Body of pancreas (tissue), 4 donors: ENCODE measurements around the gene KLHDC9.

ENCODE experiments used
- POLR2A ChIP-seq, 3 donors: fragments of 450-650 bp; IDR thresholded peaks; one replicate each; pipeline ENCODE4 v1.6.1; 2016; ENCODE audit warnings: antibody characterized with exemption in 3 of 3, mild to moderate bottlenecking in 2 of 3
- TF ChIP-seq, protein P1 (sequence below), 7 experiments: fragments of 450-650 bp in 4 of 7; fragments of 200-600 bp in 3 of 7; sonication (generic) in 3 of 7; IDR thresholded peaks; one replicate each; pipeline ENCODE4 v1.5.1; 2016 to 2019; ENCODE audit warnings: antibody characterized with exemption in 7 of 7

DNA sequence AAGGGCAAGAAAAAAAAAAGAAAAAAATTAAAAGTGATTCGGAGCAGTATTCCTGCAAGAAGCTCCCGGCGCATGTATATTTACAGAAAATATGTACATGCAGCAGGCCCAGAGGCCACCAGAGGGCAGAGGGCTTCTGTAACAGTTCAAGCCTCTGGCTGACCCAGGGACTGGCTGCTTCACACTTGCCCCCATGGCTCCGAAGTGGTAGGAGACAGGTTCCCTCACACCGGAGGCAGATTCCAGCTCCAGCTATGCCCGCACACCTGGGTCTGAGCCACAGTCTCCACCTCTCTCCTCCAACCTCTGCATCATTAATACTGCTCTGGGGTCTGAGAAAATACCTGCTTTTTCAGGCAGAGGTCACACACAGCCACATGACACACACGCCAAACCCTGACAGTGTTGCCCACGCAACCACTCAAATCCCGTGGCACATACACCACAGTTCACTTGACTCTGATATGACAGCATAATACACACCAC is 26.2 kb upstream of the KLHDC9 start:
- TF ChIP-seq, protein P1, sequence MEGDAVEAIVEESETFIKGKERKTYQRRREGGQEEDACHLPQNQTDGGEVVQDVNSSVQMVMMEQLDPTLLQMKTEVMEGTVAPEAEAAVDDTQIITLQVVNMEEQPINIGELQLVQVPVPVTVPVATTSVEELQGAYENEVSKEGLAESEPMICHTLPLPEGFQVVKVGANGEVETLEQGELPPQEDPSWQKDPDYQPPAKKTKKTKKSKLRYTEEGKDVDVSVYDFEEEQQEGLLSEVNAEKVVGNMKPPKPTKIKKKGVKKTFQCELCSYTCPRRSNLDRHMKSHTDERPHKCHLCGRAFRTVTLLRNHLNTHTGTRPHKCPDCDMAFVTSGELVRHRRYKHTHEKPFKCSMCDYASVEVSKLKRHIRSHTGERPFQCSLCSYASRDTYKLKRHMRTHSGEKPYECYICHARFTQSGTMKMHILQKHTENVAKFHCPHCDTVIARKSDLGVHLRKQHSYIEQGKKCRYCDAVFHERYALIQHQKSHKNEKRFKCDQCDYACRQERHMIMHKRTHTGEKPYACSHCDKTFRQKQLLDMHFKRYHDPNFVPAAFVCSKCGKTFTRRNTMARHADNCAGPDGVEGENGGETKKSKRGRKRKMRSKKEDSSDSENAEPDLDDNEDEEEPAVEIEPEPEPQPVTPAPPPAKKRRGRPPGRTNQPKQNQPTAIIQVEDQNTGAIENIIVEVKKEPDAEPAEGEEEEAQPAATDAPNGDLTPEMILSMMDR (IDR thresholded peaks at IDR 0.05): peak; percentile 25 to 94 (median 85)
- TF ChIP-seq POLR2A (IDR thresholded peaks at IDR 0.05): no peak
